HL-60 (cell line): ENCODE results near the gene DLK1.

Source experiments
- DNase-seq, 2 experiments: peaks; one replicate each; pipeline ENCODE4 v3.0.0-alpha.2; 2010 to 2020; ENCODE audit warnings: low read depth in 1 of 2, low spot score in 1 of 2
- H3K27ac ChIP-seq: fragments of 250-450 bp; sonication (Bioruptor Pico); replicated peaks from 2 replicates; pipeline ENCODE4 v1.5.1; 2020; ENCODE audit warnings: mild to moderate bottlenecking, moderate library complexity
- H3K27me3 ChIP-seq: fragments of 250-450 bp; sonication (Bioruptor Pico); 2 replicates; pipeline ENCODE4 v1.5.1; 2021; ENCODE audit warnings: mild to moderate bottlenecking, moderate library complexity; ENCODE audit not compliant: insufficient read depth, poor library complexity, severe bottlenecking
- H3K4me3 ChIP-seq: replicated peaks from 2 replicates; pipeline ENCODE4 v1.5.1; 2011; ENCODE audit warnings: mild to moderate bottlenecking, control low read depth, low read length; ENCODE audit not compliant: insufficient read depth
- GABPA ChIP-seq: IDR thresholded peaks from 2 replicates; pipeline ENCODE4 v1.6.1; 2012; ENCODE audit warnings: low read depth
- POLR2AphosphoS5 ChIP-seq: IDR thresholded peaks from 2 replicates; pipeline ENCODE4 v1.6.1; 2012; ENCODE audit warnings: low read depth
- SPI1 ChIP-seq: IDR thresholded peaks from 2 replicates; pipeline ENCODE4 v1.6.1; 2012; ENCODE audit warnings: low read depth, mild to moderate bottlenecking, borderline replicate concordance
- TF ChIP-seq, protein P1 (sequence below): IDR thresholded peaks from 2 replicates; pipeline ENCODE4 v1.6.1; 2012; ENCODE audit warnings: low read depth; ENCODE audit not compliant: insufficient replicate concordance
- TF ChIP-seq, protein P2 (sequence below): IDR thresholded peaks from one replicate; pipeline ENCODE4 v1.5.1; 2011; ENCODE audit warnings: low read length, control low read depth, inconsistent platforms; ENCODE audit not compliant: insufficient read depth

Gene DLK1

DNA sequence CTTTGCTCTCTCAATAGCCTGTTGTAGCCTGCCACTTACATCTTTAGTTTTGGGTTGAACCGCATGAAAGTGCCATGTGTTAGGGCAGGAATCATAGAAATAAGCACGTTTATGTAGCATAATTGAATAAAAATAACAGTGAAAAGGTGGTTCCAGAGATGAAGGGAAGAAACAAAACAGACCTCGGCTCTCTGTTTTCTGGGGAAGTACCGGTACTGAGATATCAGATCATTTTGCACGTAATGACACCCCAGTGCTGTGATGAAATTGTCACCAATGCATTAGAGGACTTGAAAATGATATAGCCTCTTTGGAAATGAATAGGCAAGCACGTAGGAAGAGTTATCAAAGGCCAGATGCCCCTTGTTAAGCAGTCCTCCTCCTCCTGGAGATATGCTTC is 42.5 kb upstream of the DLK1 start:
- H3K4me3 ChIP-seq = no peak overlapping the region
- no peak for TF ChIP-seq SPI1
- no peak for TF ChIP-seq POLR2AphosphoS5
- no peak for TF ChIP-seq GABPA
- TF ChIP-seq, protein P1, sequence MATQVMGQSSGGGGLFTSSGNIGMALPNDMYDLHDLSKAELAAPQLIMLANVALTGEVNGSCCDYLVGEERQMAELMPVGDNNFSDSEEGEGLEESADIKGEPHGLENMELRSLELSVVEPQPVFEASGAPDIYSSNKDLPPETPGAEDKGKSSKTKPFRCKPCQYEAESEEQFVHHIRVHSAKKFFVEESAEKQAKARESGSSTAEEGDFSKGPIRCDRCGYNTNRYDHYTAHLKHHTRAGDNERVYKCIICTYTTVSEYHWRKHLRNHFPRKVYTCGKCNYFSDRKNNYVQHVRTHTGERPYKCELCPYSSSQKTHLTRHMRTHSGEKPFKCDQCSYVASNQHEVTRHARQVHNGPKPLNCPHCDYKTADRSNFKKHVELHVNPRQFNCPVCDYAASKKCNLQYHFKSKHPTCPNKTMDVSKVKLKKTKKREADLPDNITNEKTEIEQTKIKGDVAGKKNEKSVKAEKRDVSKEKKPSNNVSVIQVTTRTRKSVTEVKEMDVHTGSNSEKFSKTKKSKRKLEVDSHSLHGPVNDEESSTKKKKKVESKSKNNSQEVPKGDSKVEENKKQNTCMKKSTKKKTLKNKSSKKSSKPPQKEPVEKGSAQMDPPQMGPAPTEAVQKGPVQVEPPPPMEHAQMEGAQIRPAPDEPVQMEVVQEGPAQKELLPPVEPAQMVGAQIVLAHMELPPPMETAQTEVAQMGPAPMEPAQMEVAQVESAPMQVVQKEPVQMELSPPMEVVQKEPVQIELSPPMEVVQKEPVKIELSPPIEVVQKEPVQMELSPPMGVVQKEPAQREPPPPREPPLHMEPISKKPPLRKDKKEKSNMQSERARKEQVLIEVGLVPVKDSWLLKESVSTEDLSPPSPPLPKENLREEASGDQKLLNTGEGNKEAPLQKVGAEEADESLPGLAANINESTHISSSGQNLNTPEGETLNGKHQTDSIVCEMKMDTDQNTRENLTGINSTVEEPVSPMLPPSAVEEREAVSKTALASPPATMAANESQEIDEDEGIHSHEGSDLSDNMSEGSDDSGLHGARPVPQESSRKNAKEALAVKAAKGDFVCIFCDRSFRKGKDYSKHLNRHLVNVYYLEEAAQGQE = no peak
- TF ChIP-seq, protein P2, sequence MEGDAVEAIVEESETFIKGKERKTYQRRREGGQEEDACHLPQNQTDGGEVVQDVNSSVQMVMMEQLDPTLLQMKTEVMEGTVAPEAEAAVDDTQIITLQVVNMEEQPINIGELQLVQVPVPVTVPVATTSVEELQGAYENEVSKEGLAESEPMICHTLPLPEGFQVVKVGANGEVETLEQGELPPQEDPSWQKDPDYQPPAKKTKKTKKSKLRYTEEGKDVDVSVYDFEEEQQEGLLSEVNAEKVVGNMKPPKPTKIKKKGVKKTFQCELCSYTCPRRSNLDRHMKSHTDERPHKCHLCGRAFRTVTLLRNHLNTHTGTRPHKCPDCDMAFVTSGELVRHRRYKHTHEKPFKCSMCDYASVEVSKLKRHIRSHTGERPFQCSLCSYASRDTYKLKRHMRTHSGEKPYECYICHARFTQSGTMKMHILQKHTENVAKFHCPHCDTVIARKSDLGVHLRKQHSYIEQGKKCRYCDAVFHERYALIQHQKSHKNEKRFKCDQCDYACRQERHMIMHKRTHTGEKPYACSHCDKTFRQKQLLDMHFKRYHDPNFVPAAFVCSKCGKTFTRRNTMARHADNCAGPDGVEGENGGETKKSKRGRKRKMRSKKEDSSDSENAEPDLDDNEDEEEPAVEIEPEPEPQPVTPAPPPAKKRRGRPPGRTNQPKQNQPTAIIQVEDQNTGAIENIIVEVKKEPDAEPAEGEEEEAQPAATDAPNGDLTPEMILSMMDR = no peak
- no peak for DNase-seq
- H3K27ac ChIP-seq = no peak overlapping the region; the same call in 1 of the 2 replicates
- H3K27me3 ChIP-seq = no peaks in the 10 kb centered on the region

DNA sequence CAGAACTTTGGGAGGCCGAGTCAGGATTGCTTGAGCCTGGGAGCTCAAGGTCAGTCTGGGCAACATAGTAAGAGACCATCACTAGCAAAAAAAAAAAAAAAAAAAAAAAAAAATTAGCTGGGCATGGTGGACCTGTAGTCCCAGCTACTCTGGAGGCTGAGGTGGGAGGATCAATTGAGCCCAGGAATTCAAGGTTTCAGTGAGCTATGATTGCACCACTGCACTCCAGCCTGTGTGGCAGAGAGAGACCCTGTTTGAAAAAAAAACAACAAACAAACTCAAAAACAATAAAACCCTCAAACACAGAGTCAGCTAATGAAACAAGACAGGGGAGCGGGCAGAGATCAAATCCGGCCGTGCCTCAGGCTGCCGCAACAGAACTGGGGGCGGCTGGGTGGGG is 41.7 kb upstream of the DLK1 start:
- no peaks in the 10 kb centered on the region for H3K27me3 ChIP-seq

GRCh38 chr14:100686858-100687257 is 39.8 kb upstream of the DLK1 start:
- no peak for TF ChIP-seq GABPA
- TF ChIP-seq, protein P1 = no peak
- no peak overlapping the region for H3K4me3 ChIP-seq
- H3K27me3 ChIP-seq = no peaks in the 10 kb centered on the region
- H3K27ac ChIP-seq = no peak overlapping the region
- DNase-seq = no peak

More for the DNA sequence above, 41.7 kb upstream of the DLK1 start:
- TF ChIP-seq, protein P1 = no peak
- TF ChIP-seq GABPA (no peak), SPI1 (no peak), POLR2AphosphoS5 (no peak)
- TF ChIP-seq, protein P2 = no peak
- Histone ChIP-seq H3K4me3 (no peak overlapping the region), H3K27ac (no peak overlapping the region)
- no peak for DNase-seq

- no peak overlapping the region for H3K27ac ChIP-seq
- TF ChIP-seq SPI1 (no peak), POLR2AphosphoS5 (no peak), GABPA (no peak)
- TF ChIP-seq, protein P1 = no peak
- TF ChIP-seq, protein P2 = no peak
- H3K27me3 ChIP-seq = no peaks in the 10 kb centered on the region
- no peak for DNase-seq
- no peak overlapping the region for H3K4me3 ChIP-seq
Measured at GRCh38 chr14:100687386-100687785, 39.3 kb upstream of the DLK1 start.
